22Rv1 (cell line): Measurements from ENCODE around the gene BIN1.

Experiments used
- ZFX ChIP-seq: fragments of 450-650 bp; IDR thresholded peaks from 2 replicates; pipeline ENCODE4 v1.6.1; 2017; ENCODE audit warnings: antibody characterized with exemption, borderline replicate concordance
- TF ChIP-seq, protein P1 (sequence below): fragments of 450-650 bp; IDR thresholded peaks from 2 replicates; pipeline ENCODE4 v1.5.1; 2017; ENCODE audit warnings: mild to moderate bottlenecking

DNA sequence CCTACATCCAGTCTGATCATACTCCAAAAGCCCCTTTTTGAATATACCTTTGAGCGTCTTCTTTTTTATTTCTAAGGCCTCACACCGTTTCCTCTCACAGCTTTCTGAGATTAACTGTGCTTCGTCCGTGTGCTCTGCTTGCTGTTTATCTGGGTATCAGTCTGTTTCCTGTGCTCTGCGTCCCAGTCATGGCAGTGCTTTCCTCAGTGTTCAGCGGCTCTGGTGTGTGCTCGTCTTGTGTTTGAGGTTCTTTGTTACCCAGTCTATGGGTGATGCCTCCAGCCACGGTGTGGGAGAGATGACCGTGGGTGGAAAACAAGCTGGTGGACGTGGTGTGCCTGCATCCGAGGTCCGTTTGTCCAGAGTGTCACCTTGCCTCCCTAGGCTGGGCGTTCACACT lies 33.6 kb upstream of the BIN1 start:
- TF ChIP-seq, protein P1, sequence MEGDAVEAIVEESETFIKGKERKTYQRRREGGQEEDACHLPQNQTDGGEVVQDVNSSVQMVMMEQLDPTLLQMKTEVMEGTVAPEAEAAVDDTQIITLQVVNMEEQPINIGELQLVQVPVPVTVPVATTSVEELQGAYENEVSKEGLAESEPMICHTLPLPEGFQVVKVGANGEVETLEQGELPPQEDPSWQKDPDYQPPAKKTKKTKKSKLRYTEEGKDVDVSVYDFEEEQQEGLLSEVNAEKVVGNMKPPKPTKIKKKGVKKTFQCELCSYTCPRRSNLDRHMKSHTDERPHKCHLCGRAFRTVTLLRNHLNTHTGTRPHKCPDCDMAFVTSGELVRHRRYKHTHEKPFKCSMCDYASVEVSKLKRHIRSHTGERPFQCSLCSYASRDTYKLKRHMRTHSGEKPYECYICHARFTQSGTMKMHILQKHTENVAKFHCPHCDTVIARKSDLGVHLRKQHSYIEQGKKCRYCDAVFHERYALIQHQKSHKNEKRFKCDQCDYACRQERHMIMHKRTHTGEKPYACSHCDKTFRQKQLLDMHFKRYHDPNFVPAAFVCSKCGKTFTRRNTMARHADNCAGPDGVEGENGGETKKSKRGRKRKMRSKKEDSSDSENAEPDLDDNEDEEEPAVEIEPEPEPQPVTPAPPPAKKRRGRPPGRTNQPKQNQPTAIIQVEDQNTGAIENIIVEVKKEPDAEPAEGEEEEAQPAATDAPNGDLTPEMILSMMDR = no peak
- TF ChIP-seq ZFX = no peak
